Measurements from ENCODE around the gene ZFP91. TPM values are rescaled to one million over a fixed set of nuclear protein-coding genes. Genes with fewer than 3 reads are reported as not detected.
A peak's percentile ranks its signal among the peaks of the same experiment; 100 is the strongest.

Gene ZFP91
- total and polyA plus RNA-seq, 9 of the 15 experiments (the other 6 are each of a cell fraction or from before 2014, with no cell fraction given): 17.6 to 58.3 (median 34.0) TPM

GRCh38 chr11:58578635-58579191, at the start of gene ZFP91 (continued):
- TF ChIP-seq, protein P1, sequence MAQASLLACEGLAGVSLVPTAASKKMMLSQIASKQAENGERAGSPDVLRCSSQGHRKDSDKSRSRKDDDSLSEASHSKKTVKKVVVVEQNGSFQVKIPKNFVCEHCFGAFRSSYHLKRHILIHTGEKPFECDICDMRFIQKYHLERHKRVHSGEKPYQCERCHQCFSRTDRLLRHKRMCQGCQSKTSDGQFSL (CRISPR knock-in tag; IDR thresholded peaks at IDR 0.05): 0 out of 2 replicates have a peak, but pooled peaks have one; percentile 19
- TF ChIP-seq, protein P1 (tag; IDR thresholded peaks at IDR 0.05): peak in 1 of 2 experiments; percentile 92; a peak in 2 of 4 replicates
- TF ChIP-seq BHLHE40 (IDR thresholded peaks at IDR 0.05; ENCODE audit: low read length) (no peak), CEBPB (tag; IDR thresholded peaks at IDR 0.05) (no peak), NBN (IDR thresholded peaks at IDR 0.05; ENCODE audit: low read depth) (peak; percentile 16; the same call in 1 of the 2 replicates), PCBP2 (IDR thresholded peaks at IDR 0.05; ENCODE audit: low read depth, low read length, poor library complexity, severe bottlenecking) (no peak), VEZF1 (CRISPR knock-in tag; IDR thresholded peaks at IDR 0.05) (peak; percentile 73; the same call in 1 of the 2 replicates), FOS (IDR thresholded peaks at IDR 0.05; ENCODE audit: extremely low read depth, insufficient read length) (peak; percentile 77), ADNP (tag; IDR thresholded peaks at IDR 0.05) (no peak), CHD1 (IDR thresholded peaks at IDR 0.05; ENCODE audit: low read length) (peak; percentile 99), STAT5A (IDR thresholded peaks at IDR 0.05; ENCODE audit: borderline replicate concordance, low read length) (no peak), NCOA6 (IDR thresholded peaks at IDR 0.05) (no peak), CXXC5 (CRISPR knock-in tag; IDR thresholded peaks at IDR 0.05) (no peak; the same call in 1 of the 2 replicates)
- TF ChIP-seq, protein P2, sequence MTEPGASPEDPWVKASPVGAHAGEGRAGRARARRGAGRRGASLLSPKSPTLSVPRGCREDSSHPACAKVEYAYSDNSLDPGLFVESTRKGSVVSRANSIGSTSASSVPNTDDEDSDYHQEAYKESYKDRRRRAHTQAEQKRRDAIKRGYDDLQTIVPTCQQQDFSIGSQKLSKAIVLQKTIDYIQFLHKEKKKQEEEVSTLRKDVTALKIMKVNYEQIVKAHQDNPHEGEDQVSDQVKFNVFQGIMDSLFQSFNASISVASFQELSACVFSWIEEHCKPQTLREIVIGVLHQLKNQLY (CRISPR knock-in tag; conservative IDR thresholded peaks at IDR 0.05): peak; percentile 48 to 57; a peak in 1 of 4 replicates
- TF ChIP-seq, protein P3, sequence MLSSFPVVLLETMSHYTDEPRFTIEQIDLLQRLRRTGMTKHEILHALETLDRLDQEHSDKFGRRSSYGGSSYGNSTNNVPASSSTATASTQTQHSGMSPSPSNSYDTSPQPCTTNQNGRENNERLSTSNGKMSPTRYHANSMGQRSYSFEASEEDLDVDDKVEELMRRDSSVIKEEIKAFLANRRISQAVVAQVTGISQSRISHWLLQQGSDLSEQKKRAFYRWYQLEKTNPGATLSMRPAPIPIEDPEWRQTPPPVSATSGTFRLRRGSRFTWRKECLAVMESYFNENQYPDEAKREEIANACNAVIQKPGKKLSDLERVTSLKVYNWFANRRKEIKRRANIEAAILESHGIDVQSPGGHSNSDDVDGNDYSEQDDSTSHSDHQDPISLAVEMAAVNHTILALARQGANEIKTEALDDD (IDR thresholded peaks at IDR 0.05): peak; percentile 43; the same call in 1 of the 2 replicates

Data from K562 (cell line).